ENCODE measurements around the gene MKNK1.

Gene MKNK1

DNA sequence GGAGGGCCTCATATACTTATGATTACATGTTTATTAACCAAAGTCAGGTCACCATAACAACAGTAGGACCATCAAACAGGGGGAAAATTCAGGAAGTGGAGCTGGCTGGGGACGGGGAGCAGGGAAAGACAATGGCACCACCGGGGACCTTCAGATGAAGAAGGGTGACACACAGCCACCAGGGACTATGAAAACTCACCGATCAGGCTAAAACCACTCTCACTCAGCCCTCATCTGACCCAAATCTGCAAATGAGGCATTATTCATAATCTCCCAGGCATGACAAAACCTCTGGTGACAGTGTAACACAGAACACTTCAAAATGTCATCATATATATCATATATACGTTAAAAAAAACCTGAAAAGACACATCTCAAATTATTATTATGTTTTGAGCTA lies 11.2 kb downstream of the MKNK1 start:
- Histone ChIP-seq H3K4me3 (ENCODE audit: low read depth in 1 of 2, low read length in 2 of 2) (no peak overlapping the region), H3K27ac (ENCODE audit: low read length) (no peak overlapping the region), H3K27me3 (ENCODE audit: low read depth, low read length) (no peaks in the 10 kb centered on the region), H3K36me3 (ENCODE audit: control insufficient read depth in 1 of 2, insufficient read depth in 2 of 2, low read length in 2 of 2) (peaks cover 44 to 50% of the 10 kb centered on the region in 2 donors), H3K4me1 (ENCODE audit: control insufficient read depth in 1 of 2, insufficient read depth in 2 of 2, low read length in 2 of 2) (no peaks in the 10 kb centered on the region), H3K9me3 (ENCODE audit: control insufficient read depth in 1 of 2, low read length in 2 of 2) (no peaks in the 10 kb centered on the region)

DNA sequence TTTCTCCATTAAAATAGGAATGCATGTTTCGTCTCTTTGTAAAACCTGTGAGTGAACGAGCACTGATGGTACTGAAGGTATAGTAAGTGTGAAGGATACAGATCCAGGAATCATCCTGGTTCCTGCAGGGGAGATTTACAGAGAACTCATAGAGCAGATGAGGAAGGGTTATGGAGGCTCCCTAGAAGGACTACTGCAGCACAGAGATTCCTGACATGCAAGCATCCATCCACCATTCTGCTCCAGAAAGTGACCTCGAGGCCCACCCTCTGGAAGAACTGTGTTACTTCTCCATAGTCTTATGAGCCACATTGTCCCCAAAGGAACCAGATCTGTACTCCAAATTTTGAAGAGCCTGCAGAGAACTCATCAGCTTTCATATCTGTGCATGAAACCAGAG lies 14.5 kb downstream of the MKNK1 start:
- Histone ChIP-seq H3K36me3 (ENCODE audit: control insufficient read depth in 1 of 2, insufficient read depth in 2 of 2, low read length in 2 of 2) (peaks cover 55 to 69% of the 10 kb centered on the region in 2 donors), H3K4me1 (ENCODE audit: control insufficient read depth in 1 of 2, insufficient read depth in 2 of 2, low read length in 2 of 2) (peaks cover 0 to 8% of the 10 kb centered on the region in 2 donors), H3K4me3 (ENCODE audit: low read depth in 1 of 2, low read length in 2 of 2) (no peak overlapping the region), H3K27me3 (ENCODE audit: low read depth, low read length) (no peaks in the 10 kb centered on the region), H3K9me3 (ENCODE audit: control insufficient read depth in 1 of 2, low read length in 2 of 2) (no peaks in the 10 kb centered on the region), H3K27ac (ENCODE audit: low read length) (no peak overlapping the region)

DNA sequence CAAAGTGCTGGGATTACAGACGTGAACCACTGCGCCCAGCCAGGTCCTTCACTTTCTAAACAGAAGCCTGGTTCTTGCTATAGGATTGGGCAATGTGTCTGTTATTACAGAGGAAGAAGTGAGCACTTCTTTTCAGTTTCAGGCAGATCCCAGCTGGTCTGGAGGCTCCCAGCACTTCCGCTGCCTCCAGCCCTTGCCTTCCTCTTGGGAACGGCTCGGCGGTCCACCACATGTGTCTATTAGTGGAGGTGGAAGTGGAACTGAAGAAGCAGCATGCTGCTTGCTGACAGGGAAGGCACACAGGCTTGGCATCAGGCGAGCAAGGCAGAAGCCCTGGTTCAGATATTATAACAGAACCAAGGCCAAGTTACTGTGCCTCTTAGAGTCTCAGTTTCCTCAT lies 17.0 kb downstream of the MKNK1 start:
- H3K4me1 ChIP-seq (ENCODE audit: control insufficient read depth in 1 of 2, insufficient read depth in 2 of 2, low read length in 2 of 2) = peaks cover 0 to 8% of the 10 kb centered on the region in 2 donors
- no peaks in the 10 kb centered on the region for H3K9me3 ChIP-seq (ENCODE audit: control insufficient read depth in 1 of 2, low read length in 2 of 2)
- H3K27ac ChIP-seq (ENCODE audit: low read length) = no peak overlapping the region
- H3K4me3 ChIP-seq (ENCODE audit: low read depth in 1 of 2, low read length in 2 of 2) = no peak overlapping the region
- peaks cover 56 to 72% of the 10 kb centered on the region in 2 donors for H3K36me3 ChIP-seq (ENCODE audit: control insufficient read depth in 1 of 2, insufficient read depth in 2 of 2, low read length in 2 of 2)
- H3K27me3 ChIP-seq (ENCODE audit: low read depth, low read length) = no peaks in the 10 kb centered on the region

DNA sequence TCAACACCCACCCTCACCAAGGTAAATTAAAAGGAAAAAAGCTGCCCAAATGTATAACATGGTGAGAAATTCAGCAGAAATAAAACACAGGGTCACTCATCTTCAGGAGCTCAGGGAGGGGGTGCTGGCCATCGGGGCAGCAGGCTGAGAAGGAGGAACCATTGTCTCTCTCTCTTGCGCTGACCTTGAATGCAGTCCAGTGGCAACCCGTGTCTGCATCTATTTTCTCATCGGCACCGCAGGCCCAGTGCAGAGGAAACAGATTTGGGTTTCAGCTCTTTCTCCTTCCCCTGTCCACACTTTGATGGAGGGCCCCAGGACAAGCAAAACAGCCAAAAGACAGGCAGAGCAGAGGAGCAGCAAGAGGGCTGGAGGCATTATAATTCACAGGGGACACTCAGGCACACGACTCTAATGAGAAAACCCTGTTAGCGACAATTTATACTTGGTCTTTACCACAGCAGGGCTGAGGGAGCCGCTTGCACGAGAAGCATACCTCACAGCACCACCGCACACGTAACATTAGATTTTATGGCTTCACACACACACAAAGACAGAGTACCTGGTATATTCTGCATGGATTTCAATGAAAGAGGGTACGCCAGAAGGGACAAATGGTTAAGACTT lies 18.6 kb downstream of the MKNK1 start:
- H3K4me1 ChIP-seq (ENCODE audit: control insufficient read depth in 1 of 2, insufficient read depth in 2 of 2, low read length in 2 of 2) = peaks cover 0 to 8% of the 10 kb centered on the region in 2 donors
- H3K4me3 ChIP-seq (ENCODE audit: low read depth in 1 of 2, low read length in 2 of 2) = no peak overlapping the region
- no peak overlapping the region for H3K27ac ChIP-seq (ENCODE audit: low read length)
- H3K9me3 ChIP-seq (ENCODE audit: control insufficient read depth in 1 of 2, low read length in 2 of 2) = no peaks in the 10 kb centered on the region
- H3K27me3 ChIP-seq (ENCODE audit: low read depth, low read length) = no peaks in the 10 kb centered on the region
- peaks cover 50 to 67% of the 10 kb centered on the region in 2 donors for H3K36me3 ChIP-seq (ENCODE audit: control insufficient read depth in 1 of 2, insufficient read depth in 2 of 2, low read length in 2 of 2)

DNA sequence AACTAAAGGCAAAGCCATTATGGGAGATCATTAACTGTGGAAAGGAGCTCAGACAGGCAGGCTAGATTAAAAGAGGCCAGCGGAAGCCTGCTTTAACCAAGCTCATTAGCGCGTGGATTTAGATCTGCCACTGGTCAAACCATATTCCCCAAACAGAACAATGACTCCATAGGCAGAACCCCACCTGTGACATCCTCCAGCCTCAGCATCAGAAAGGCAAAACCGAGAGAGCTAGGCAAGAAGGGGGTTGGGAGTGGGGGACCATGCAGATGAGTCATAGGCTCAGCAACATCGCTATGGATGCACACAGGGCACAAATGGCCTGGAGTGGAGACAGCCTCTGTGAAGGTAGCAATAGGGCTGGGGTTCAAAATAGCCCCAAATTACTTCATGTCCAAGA lies 20.6 kb downstream of the MKNK1 start:
- Histone ChIP-seq H3K27ac (ENCODE audit: low read length) (no peak overlapping the region), H3K9me3 (ENCODE audit: control insufficient read depth in 1 of 2, low read length in 2 of 2) (no peaks in the 10 kb centered on the region), H3K4me1 (ENCODE audit: control insufficient read depth in 1 of 2, insufficient read depth in 2 of 2, low read length in 2 of 2) (peaks cover 0 to 8% of the 10 kb centered on the region in 2 donors), H3K27me3 (ENCODE audit: low read depth, low read length) (no peaks in the 10 kb centered on the region), H3K4me3 (ENCODE audit: low read depth in 1 of 2, low read length in 2 of 2) (no peak overlapping the region), H3K36me3 (ENCODE audit: control insufficient read depth in 1 of 2, insufficient read depth in 2 of 2, low read length in 2 of 2) (peaks cover 50 to 67% of the 10 kb centered on the region in 2 donors)

DNA sequence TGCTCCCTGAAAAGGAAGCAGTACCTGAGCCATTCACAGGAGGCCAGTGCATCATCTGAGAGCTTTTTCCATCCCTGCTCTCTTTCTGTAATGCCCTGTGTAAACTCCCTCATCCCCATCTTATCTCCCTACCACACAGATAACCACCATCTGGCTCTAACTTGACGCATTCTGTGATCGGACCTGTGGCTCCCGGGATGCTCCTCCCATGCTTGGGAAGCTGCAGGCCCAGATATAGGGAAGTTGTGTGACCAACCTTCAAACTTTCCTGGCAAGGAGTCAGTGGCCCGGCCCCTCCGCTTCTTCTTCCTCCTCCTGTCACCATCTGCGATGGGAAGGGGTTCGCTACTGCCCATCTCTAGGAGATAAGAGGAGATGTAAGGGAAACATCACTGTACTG lies 21.1 kb downstream of the MKNK1 start:
- H3K4me3 ChIP-seq (ENCODE audit: low read depth in 1 of 2, low read length in 2 of 2) = no peak overlapping the region
- peaks cover 0 to 8% of the 10 kb centered on the region in 2 donors for H3K4me1 ChIP-seq (ENCODE audit: control insufficient read depth in 1 of 2, insufficient read depth in 2 of 2, low read length in 2 of 2)
- H3K36me3 ChIP-seq (ENCODE audit: control insufficient read depth in 1 of 2, insufficient read depth in 2 of 2, low read length in 2 of 2) = peaks cover 54 to 72% of the 10 kb centered on the region in 2 donors
- H3K9me3 ChIP-seq (ENCODE audit: control insufficient read depth in 1 of 2, low read length in 2 of 2) = no peaks in the 10 kb centered on the region
- H3K27ac ChIP-seq (ENCODE audit: low read length) = no peak overlapping the region
- H3K27me3 ChIP-seq (ENCODE audit: low read depth, low read length) = no peaks in the 10 kb centered on the region

DNA sequence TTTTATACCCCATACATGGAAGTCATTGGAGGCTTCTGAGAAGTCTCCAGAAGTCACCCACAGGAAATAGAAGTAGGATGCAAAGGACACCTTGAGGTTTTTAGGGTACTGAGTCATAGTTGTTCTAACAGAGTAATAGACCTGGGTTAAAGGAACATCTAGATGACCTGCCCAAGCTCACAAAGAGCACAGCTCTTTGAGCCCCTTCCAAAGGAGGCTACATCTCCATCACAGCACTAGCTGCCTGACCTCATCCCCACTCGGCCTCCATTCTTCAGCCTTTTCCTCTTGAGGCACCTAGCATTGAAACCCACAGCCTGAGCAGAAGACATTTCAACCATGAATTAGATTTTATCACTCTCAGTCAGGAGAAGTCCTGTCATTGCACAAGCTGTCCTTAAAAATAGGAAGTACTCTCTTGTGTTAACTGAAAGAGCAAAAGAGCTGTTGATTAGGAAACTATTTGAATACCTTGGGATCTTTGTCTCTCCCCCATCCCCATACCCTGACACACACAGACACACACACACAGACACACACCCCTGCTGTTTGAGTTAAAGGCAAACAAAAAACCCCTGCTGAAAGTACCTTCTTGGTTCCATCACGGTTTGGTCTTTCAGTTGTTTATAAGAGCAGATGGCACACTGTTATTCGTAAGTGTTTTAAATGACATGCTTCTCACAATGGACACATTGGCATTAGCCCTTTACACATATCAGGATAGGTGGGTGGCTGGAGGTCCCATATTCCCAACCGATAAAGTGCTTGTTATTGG lies 22.2 kb downstream of the MKNK1 start:
- H3K27ac ChIP-seq (ENCODE audit: low read length) = no peak overlapping the region
- no peak overlapping the region for H3K4me3 ChIP-seq (ENCODE audit: low read depth in 1 of 2, low read length in 2 of 2)
- no peaks in the 10 kb centered on the region for H3K27me3 ChIP-seq (ENCODE audit: low read depth, low read length)
- H3K4me1 ChIP-seq (ENCODE audit: control insufficient read depth in 1 of 2, insufficient read depth in 2 of 2, low read length in 2 of 2) = peaks cover 0 to 8% of the 10 kb centered on the region in 2 donors
- no peaks in the 10 kb centered on the region for H3K9me3 ChIP-seq (ENCODE audit: control insufficient read depth in 1 of 2, low read length in 2 of 2)
- H3K36me3 ChIP-seq (ENCODE audit: control insufficient read depth in 1 of 2, insufficient read depth in 2 of 2, low read length in 2 of 2) = peaks cover 60 to 74% of the 10 kb centered on the region in 2 donors

DNA sequence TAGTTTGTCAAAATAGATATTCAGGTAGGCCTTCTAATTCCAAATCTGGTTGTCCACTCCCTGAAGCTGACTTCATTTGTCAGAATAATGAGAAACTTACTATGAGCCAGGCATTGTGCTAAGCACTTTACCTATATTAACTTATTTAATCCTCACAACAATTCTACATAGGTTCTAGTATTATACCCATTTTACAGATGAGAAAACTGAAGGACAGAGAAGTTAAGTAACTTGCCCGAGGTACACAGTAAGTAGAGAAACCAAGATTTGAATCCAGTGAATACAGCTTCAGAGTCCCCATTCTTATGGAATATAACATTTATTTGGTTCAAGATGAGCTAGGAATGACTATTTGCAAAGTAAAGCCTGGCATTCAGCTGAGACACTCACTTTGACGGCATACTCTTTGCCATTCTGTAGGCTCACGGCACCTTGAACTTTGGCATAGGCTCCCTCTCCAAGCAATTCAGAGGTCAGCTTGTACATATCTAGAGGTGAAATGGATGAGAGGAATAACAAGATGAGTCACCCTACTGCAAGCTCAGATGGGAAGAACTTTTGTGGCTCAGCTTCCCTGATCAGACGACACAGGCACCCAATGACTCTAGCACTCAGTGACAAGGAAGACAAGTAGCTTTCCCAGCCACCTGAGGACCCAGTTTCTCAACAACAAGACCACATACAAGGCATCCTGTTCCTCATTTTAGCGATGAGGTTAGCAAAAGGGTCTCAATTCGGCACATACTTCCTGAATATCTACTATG lies 23.7 kb downstream of the MKNK1 start:
- Histone ChIP-seq H3K27me3 (ENCODE audit: low read depth, low read length) (no peaks in the 10 kb centered on the region), H3K4me1 (ENCODE audit: control insufficient read depth in 1 of 2, insufficient read depth in 2 of 2, low read length in 2 of 2) (no peaks in the 10 kb centered on the region), H3K4me3 (ENCODE audit: low read depth in 1 of 2, low read length in 2 of 2) (no peak overlapping the region), H3K9me3 (ENCODE audit: control insufficient read depth in 1 of 2, low read length in 2 of 2) (no peaks in the 10 kb centered on the region), H3K27ac (ENCODE audit: low read length) (no peak overlapping the region), H3K36me3 (ENCODE audit: control insufficient read depth in 1 of 2, insufficient read depth in 2 of 2, low read length in 2 of 2) (peaks cover 57 to 76% of the 10 kb centered on the region in 2 donors)

DNA sequence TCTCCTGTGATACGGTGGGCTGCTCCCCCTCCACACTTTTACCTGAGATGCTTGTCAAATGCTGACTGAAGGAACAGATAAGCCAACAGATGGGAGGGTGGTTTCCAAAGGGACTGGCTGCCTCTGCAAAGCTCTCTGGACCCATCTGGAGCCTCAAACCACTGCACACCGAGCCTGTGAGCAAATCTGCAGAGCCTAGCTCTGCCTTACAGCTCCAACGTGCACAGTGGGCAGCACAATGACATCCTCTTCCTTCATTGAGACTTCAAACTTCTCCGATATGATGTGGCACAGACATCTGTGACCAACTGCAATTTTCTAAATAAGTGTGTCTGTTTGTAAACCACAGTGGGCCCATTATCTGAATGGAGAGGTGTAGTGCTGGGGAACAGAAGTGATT lies 26.4 kb downstream of the MKNK1 start:
- Histone ChIP-seq H3K4me1 (ENCODE audit: control insufficient read depth in 1 of 2, insufficient read depth in 2 of 2, low read length in 2 of 2) (no peaks in the 10 kb centered on the region), H3K27ac (ENCODE audit: low read length) (no peak overlapping the region), H3K4me3 (ENCODE audit: low read depth in 1 of 2, low read length in 2 of 2) (no peak overlapping the region), H3K9me3 (ENCODE audit: control insufficient read depth in 1 of 2, low read length in 2 of 2) (no peaks in the 10 kb centered on the region), H3K27me3 (ENCODE audit: low read depth, low read length) (no peaks in the 10 kb centered on the region), H3K36me3 (ENCODE audit: control insufficient read depth in 1 of 2, insufficient read depth in 2 of 2, low read length in 2 of 2) (peaks cover 51 to 79% of the 10 kb centered on the region in 2 donors)

DNA sequence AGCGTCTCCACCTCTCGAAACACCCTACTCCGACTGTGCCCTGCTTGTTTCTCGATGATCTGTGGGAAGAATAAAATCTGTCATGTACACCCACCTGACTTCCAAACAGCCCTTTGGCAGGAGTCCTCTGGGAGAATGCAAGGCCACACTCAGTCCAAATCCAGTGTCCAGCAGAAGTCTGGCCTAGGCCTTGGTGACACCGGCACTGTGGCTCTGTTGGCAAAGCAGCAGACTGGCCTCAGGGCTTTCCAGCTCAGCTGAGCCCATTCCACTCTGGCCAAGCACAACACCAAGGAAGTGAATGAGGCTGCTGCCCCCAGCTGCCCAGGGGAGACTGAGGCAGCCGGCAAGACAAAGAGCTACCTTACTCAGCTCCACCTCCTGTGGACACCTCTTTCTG lies 27.5 kb downstream of the MKNK1 start:
- Histone ChIP-seq H3K4me3 (ENCODE audit: low read depth in 1 of 2, low read length in 2 of 2) (no peak overlapping the region), H3K4me1 (ENCODE audit: control insufficient read depth in 1 of 2, insufficient read depth in 2 of 2, low read length in 2 of 2) (no peaks in the 10 kb centered on the region), H3K9me3 (ENCODE audit: control insufficient read depth in 1 of 2, low read length in 2 of 2) (no peaks in the 10 kb centered on the region), H3K27me3 (ENCODE audit: low read depth, low read length) (no peaks in the 10 kb centered on the region), H3K27ac (ENCODE audit: low read length) (no peak overlapping the region), H3K36me3 (ENCODE audit: control insufficient read depth in 1 of 2, insufficient read depth in 2 of 2, low read length in 2 of 2) (peaks cover 42 to 72% of the 10 kb centered on the region in 2 donors)

DNA sequence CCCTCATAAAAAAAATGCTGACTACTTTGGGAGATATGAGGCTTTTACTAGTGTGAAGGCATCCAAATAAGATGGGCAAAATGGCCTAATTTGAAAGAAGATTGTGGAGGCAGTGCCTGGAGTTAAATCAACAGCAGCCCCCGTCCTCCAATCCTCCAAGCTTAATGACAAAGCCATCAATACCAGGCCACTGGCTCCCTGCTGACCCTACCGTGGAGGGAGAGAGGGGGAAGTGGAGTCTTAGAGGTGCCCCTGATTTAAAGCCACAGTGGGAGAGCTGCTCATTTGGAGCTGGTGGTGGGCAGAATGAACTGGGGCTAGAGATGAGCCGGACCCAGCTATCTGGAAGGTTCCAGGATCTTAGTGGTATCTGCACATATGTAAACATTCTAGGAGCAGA lies 28.3 kb downstream of the MKNK1 start:
- H3K36me3 ChIP-seq (ENCODE audit: control insufficient read depth in 1 of 2, insufficient read depth in 2 of 2, low read length in 2 of 2) = peaks cover 42 to 69% of the 10 kb centered on the region in 2 donors
- H3K4me3 ChIP-seq (ENCODE audit: low read depth in 1 of 2, low read length in 2 of 2) = no peak overlapping the region
- H3K9me3 ChIP-seq (ENCODE audit: control insufficient read depth in 1 of 2, low read length in 2 of 2) = no peaks in the 10 kb centered on the region
- H3K27ac ChIP-seq (ENCODE audit: low read length) = no peak overlapping the region
- no peaks in the 10 kb centered on the region for H3K4me1 ChIP-seq (ENCODE audit: control insufficient read depth in 1 of 2, insufficient read depth in 2 of 2, low read length in 2 of 2)
- no peaks in the 10 kb centered on the region for H3K27me3 ChIP-seq (ENCODE audit: low read depth, low read length)

All from muscle layer of duodenum (tissue), 2 donors.